ENCODE results near the gene SLC25A14. TPM values are rescaled to one million over a fixed set of nuclear protein-coding genes. Genes with fewer than 3 reads are reported as not detected.
"Not testable (repeated sequence)": the region's sequence is repeated elsewhere in the genome, so short reads cannot be mapped to it uniquely, and the experiment has no call there.

The SLC25A14 gene
- 7.8 TPM for total RNA-seq

GRCh38 chrX:130339408-130340222, at the start of gene SLC25A14:
Gene SLC25A14, plus strand, starts transcription at chrX:130339919. Its CDS starts 360 bp downstream, at chrX:130340279.
- peaks cover 11% of the 10 kb centered on the region for H3K4me1 ChIP-seq (ENCODE audit: insufficient read depth, low read length)
- peak within 1 kb of the TSS; percentile 65 for H3K4me3 ChIP-seq (ENCODE audit: low read length)
- no peaks in the 10 kb centered on the region for H3K9me3 ChIP-seq (ENCODE audit: low read depth, low read length)
- no peaks in the 10 kb centered on the region for H3K27me3 ChIP-seq (ENCODE audit: insufficient read depth, low read length)

- H3K4me1 ChIP-seq (ENCODE audit: insufficient read depth, low read length): no peaks in the 10 kb centered on the region
- no peaks in the 10 kb centered on the region for H3K27me3 ChIP-seq (ENCODE audit: insufficient read depth, low read length)
- H3K4me3 ChIP-seq (ENCODE audit: low read length): no peak overlapping the region
- H3K9me3 ChIP-seq (ENCODE audit: low read depth, low read length): no peaks in the 10 kb centered on the region
These were observed 44.0 kb upstream of the SLC25A14 start for GRCh38 chrX:130295519-130296296.

GRCh38 chrX:130296297-130296678, 43.4 kb upstream of the SLC25A14 start:
- no peaks in the 10 kb centered on the region for H3K9me3 ChIP-seq (ENCODE audit: low read depth, low read length)
- no peak overlapping the region for H3K4me3 ChIP-seq (ENCODE audit: low read length)
- H3K27me3 ChIP-seq (ENCODE audit: insufficient read depth, low read length): no peaks in the 10 kb centered on the region
- H3K4me1 ChIP-seq (ENCODE audit: insufficient read depth, low read length): no peaks in the 10 kb centered on the region

- Histone ChIP-seq H3K4me3 (ENCODE audit: low read length) (no peak overlapping the region), H3K27me3 (ENCODE audit: insufficient read depth, low read length) (no peaks in the 10 kb centered on the region), H3K9me3 (ENCODE audit: low read depth, low read length) (no peaks in the 10 kb centered on the region), H3K4me1 (ENCODE audit: insufficient read depth, low read length) (no peaks in the 10 kb centered on the region)
These were observed 43.0 kb upstream of the SLC25A14 start for GRCh38 chrX:130296743-130297142.

- Histone ChIP-seq H3K27me3 (ENCODE audit: insufficient read depth, low read length) (no peaks in the 10 kb centered on the region), H3K4me1 (ENCODE audit: insufficient read depth, low read length) (no peaks in the 10 kb centered on the region), H3K4me3 (ENCODE audit: low read length) (no peak overlapping the region), H3K9me3 (ENCODE audit: low read depth, low read length) (no peaks in the 10 kb centered on the region)
These were observed 40.3 kb upstream of the SLC25A14 start for GRCh38 chrX:130299279-130300009.

- H3K9me3 ChIP-seq (ENCODE audit: low read depth, low read length): no peaks in the 10 kb centered on the region
These were observed 39.8 kb upstream of the SLC25A14 start for GRCh38 chrX:130300010-130300282.

GRCh38 chrX:130301405-130301804, 38.3 kb upstream of the SLC25A14 start:
- Histone ChIP-seq H3K4me1 (ENCODE audit: insufficient read depth, low read length) (no peaks in the 10 kb centered on the region), H3K9me3 (ENCODE audit: low read depth, low read length) (no peaks in the 10 kb centered on the region), H3K27me3 (ENCODE audit: insufficient read depth, low read length) (no peaks in the 10 kb centered on the region), H3K4me3 (ENCODE audit: low read length) (no peak overlapping the region)

More at GRCh38 chrX:130300010-130300282, 39.8 kb upstream of the SLC25A14 start:
- Histone ChIP-seq H3K27me3 (ENCODE audit: insufficient read depth, low read length) (no peaks in the 10 kb centered on the region), H3K4me3 (ENCODE audit: low read length) (no peak overlapping the region), H3K4me1 (ENCODE audit: insufficient read depth, low read length) (no peaks in the 10 kb centered on the region)

GRCh38 chrX:130301977-130302376, 37.7 kb upstream of the SLC25A14 start:
- no peak overlapping the region for H3K4me3 ChIP-seq (ENCODE audit: low read length)
- no peaks in the 10 kb centered on the region for H3K9me3 ChIP-seq (ENCODE audit: low read depth, low read length)
- H3K4me1 ChIP-seq (ENCODE audit: insufficient read depth, low read length): no peaks in the 10 kb centered on the region
- no peaks in the 10 kb centered on the region for H3K27me3 ChIP-seq (ENCODE audit: insufficient read depth, low read length)

- Histone ChIP-seq H3K4me1 (ENCODE audit: insufficient read depth, low read length) (no peaks in the 10 kb centered on the region), H3K4me3 (ENCODE audit: low read length) (no peak overlapping the region), H3K9me3 (ENCODE audit: low read depth, low read length) (no peaks in the 10 kb centered on the region), H3K27me3 (ENCODE audit: insufficient read depth, low read length) (no peaks in the 10 kb centered on the region)
These were observed 34.9 kb upstream of the SLC25A14 start for GRCh38 chrX:130304587-130305368.

- not testable (repeated sequence) for H3K4me1 ChIP-seq (ENCODE audit: insufficient read depth, low read length); H3K4me3 ChIP-seq (ENCODE audit: low read length); H3K27me3 ChIP-seq (ENCODE audit: insufficient read depth, low read length); H3K9me3 ChIP-seq (ENCODE audit: low read depth, low read length)
These were observed 19.8 kb upstream of the SLC25A14 start for GRCh38 chrX:130319886-130320285.

- no peaks in the 10 kb centered on the region for H3K4me1 ChIP-seq (ENCODE audit: insufficient read depth, low read length)
- H3K27me3 ChIP-seq (ENCODE audit: insufficient read depth, low read length): no peaks in the 10 kb centered on the region
- H3K9me3 ChIP-seq (ENCODE audit: low read depth, low read length): no peaks in the 10 kb centered on the region
- no peak overlapping the region for H3K4me3 ChIP-seq (ENCODE audit: low read length)
These were observed 18.2 kb upstream of the SLC25A14 start for GRCh38 chrX:130321550-130321949.

- no peaks in the 10 kb centered on the region for H3K9me3 ChIP-seq (ENCODE audit: low read depth, low read length)
- no peak overlapping the region for H3K4me3 ChIP-seq (ENCODE audit: low read length)
- H3K27me3 ChIP-seq (ENCODE audit: insufficient read depth, low read length): no peaks in the 10 kb centered on the region
- no peaks in the 10 kb centered on the region for H3K4me1 ChIP-seq (ENCODE audit: insufficient read depth, low read length)
These were observed 9.6 kb upstream of the SLC25A14 start for GRCh38 chrX:130330146-130330545.

- Histone ChIP-seq H3K4me1 (ENCODE audit: insufficient read depth, low read length) (no peaks in the 10 kb centered on the region), H3K9me3 (ENCODE audit: low read depth, low read length) (no peaks in the 10 kb centered on the region), H3K4me3 (ENCODE audit: low read length) (no peak overlapping the region), H3K27me3 (ENCODE audit: insufficient read depth, low read length) (no peaks in the 10 kb centered on the region)
These were observed 9.0 kb upstream of the SLC25A14 start for GRCh38 chrX:130330706-130331105.

GRCh38 chrX:130336531-130336930, 3.2 kb upstream of the SLC25A14 start:
- Histone ChIP-seq H3K4me3 (ENCODE audit: low read length) (no peak overlapping the region), H3K4me1 (ENCODE audit: insufficient read depth, low read length) (peaks cover 11% of the 10 kb centered on the region), H3K9me3 (ENCODE audit: low read depth, low read length) (no peaks in the 10 kb centered on the region), H3K27me3 (ENCODE audit: insufficient read depth, low read length) (no peaks in the 10 kb centered on the region)

GRCh38 chrX:130338869-130339268, 850 bp upstream of the SLC25A14 start:
- not testable (repeated sequence) for H3K27me3 ChIP-seq (ENCODE audit: insufficient read depth, low read length); H3K9me3 ChIP-seq (ENCODE audit: low read depth, low read length); H3K4me3 ChIP-seq (ENCODE audit: low read length)
- H3K4me1 ChIP-seq (ENCODE audit: insufficient read depth, low read length): peaks cover 11% of the 10 kb centered on the region

Measured in mononuclear cell (primary cell).